Suprapubic skin (tissue), 3 donors: ENCODE results near the gene CTAGE4.
"Not testable (repeated sequence)": the region's sequence is repeated elsewhere in the genome, so short reads cannot be mapped to it uniquely, and the experiment has no call there.

Experiments used
- EP300 ChIP-seq: sonication (generic); formaldehyde crosslinking; IDR thresholded peaks from one replicate; pipeline ENCODE4 v1.6.1; 2017; ENCODE audit warnings: antibody characterized with exemption
- POLR2A ChIP-seq, 2 donors: fragments of 450-650 bp; IDR thresholded peaks; one replicate each; pipeline ENCODE4 v1.6.1; 2017; ENCODE audit warnings: antibody characterized with exemption in 2 of 2, mild to moderate bottlenecking in 2 of 2, moderate library complexity in 2 of 2
- TF ChIP-seq, protein P1 (sequence below), 2 donors: fragments of 200-600 bp in 1 of 2; fragments of 450-650 bp in 1 of 2; sonication (generic) in 1 of 2; IDR thresholded peaks; one replicate each; pipeline ENCODE4 v1.5.1; 2016 to 2019; ENCODE audit warnings: antibody characterized with exemption in 2 of 2, mild to moderate bottlenecking in 1 of 2, moderate library complexity in 1 of 2

DNA sequence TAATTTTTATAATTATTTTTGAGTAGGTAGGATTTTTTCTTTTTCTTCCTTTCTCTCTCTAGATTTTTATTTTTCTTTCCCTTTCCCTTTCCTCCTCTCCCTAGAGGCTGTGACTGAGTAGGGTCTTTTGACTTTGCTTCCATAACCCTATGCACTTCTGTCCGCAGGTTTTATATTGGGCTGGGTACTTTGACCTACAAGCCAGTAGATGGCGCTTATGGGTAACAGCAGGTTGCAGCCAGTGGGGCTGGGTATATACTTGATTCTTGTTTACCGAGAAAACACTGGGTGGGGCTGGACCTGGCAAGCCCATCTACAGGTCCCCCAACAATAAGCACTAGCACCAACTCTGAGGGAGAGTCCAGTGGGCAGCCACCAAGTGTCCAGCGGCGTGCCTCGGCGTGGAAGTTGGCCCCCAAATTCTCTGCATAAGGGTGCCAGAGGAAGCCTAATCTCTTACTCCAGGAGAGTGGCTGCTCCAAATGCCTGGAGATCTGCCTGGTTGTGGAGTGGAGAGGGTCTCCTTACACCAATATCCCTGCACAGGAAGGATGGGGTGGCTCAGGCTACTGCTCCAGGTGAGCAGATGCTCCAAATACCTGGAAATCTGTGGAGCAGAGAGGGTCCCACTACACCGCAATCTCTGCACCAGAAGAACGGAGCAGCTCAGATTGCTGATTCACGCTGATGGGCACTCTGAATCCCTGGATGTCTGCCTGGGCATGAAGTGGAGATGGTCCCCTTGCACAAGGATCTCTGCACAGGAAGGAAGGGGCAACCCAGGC lies 4.7 kb upstream of the CTAGE4 start:
- TF ChIP-seq, protein P1, sequence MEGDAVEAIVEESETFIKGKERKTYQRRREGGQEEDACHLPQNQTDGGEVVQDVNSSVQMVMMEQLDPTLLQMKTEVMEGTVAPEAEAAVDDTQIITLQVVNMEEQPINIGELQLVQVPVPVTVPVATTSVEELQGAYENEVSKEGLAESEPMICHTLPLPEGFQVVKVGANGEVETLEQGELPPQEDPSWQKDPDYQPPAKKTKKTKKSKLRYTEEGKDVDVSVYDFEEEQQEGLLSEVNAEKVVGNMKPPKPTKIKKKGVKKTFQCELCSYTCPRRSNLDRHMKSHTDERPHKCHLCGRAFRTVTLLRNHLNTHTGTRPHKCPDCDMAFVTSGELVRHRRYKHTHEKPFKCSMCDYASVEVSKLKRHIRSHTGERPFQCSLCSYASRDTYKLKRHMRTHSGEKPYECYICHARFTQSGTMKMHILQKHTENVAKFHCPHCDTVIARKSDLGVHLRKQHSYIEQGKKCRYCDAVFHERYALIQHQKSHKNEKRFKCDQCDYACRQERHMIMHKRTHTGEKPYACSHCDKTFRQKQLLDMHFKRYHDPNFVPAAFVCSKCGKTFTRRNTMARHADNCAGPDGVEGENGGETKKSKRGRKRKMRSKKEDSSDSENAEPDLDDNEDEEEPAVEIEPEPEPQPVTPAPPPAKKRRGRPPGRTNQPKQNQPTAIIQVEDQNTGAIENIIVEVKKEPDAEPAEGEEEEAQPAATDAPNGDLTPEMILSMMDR (IDR thresholded peaks at IDR 0.05), result peak; percentile 25 to 48
- not testable (repeated sequence) for TF ChIP-seq POLR2A (IDR thresholded peaks at IDR 0.05); EP300
